K562 (cell line): ENCODE data around the gene CHAC1. TPM values are rescaled to one million over a fixed set of nuclear protein-coding genes. Genes with fewer than 3 reads are reported as not detected.

Source experiments
- ATAC-seq: fragments of 200-7000 bp; cut with Tn5 transposase; 3 replicates; pipeline ENCODE4 v1.9.1; 2020; ENCODE audit warnings: moderate library complexity
- BruUV-seq: library from RNA; stranded (reverse); fragments of 400-500 nt; replicated peaks from 2 replicates; lab custom pipeline; 2021; lab: Mats Ljungman, UMichigan
- CTCF ChIA-PET: fragments of 300-600 bp; formaldehyde crosslinking; extraction: SDS; loops from one replicate; lab custom pipeline; 2021; ENCODE audit warnings: low intra/inter-chr PET ratio; lab: Yijun Ruan, JAX
- POLR2A ChIA-PET: fragments of 300-600, 350-650 bp; sonication (Branson Sonifier 250); formaldehyde crosslinking; extraction: SDS; loops from one replicate; lab custom pipeline; 2021; ENCODE audit warnings: antibody characterized with exemption, inconsistent platforms; lab: Yijun Ruan, JAX
- DNase-seq, 4 experiments: peaks; one replicate each; pipeline versions ENCODE4 v3.0.0 to v3.0.0-alpha.2; 2011 to 2018; ENCODE audit warnings: low spot score in 3 of 4, mixed read lengths in 3 of 4; ENCODE audit errors: extremely low read depth in 1 of 4
- FAIRE-seq: peaks from 2 replicates; lab custom pipeline; 2011; peaks lifted over from hg19 to GRCh38; lab: Jason Lieb, UNC
- H2AFZ ChIP-seq: 2 replicates; pipeline ENCODE4 v1.6.0; 2011; ENCODE audit warnings: low read depth, low read length, control low read depth, inconsistent platforms
- H3K27ac ChIP-seq: fragments of 200-600 bp; 3 replicates; pipeline ENCODE4 v1.8.0; 2011; ENCODE audit warnings: low read depth, mild to moderate bottlenecking, control low read depth, inconsistent platforms, low read length, moderate library complexity, mixed read lengths; ENCODE audit errors: extremely low read depth
- H3K27me3 ChIP-seq, 2 experiments: fragments of 300-600 bp in 1 of 2; 2 replicates in 1 of 2; 3 replicates in 1 of 2; pipeline versions ENCODE4 v1.6.0 to v1.8.0; 2011; ENCODE audit warnings: inconsistent platforms in 2 of 2, low read length in 2 of 2, mild to moderate bottlenecking in 1 of 2, mixed read lengths in 1 of 2, moderate library complexity in 1 of 2; ENCODE audit not compliant: control insufficient read depth in 2 of 2, insufficient read depth in 2 of 2
- H3K36me3 ChIP-seq: fragments of 300-600 bp; 3 replicates; pipeline ENCODE4 v1.8.0; 2011; ENCODE audit warnings: mild to moderate bottlenecking, low read length, inconsistent platforms; ENCODE audit not compliant: control insufficient read depth, insufficient read depth
- H3K4me1 ChIP-seq, 2 experiments: fragments of 200-600 bp in 1 of 2; replicated peaks in 1 of 2; 2 replicates in 1 of 2; 3 replicates in 1 of 2; pipeline versions ENCODE4 v1.5.1 to v1.8.0; 2011; ENCODE audit warnings: inconsistent platforms in 2 of 2, low read length in 2 of 2, mild to moderate bottlenecking in 1 of 2, mixed read lengths in 1 of 2, moderate library complexity in 1 of 2; ENCODE audit not compliant: control insufficient read depth in 2 of 2, insufficient read depth in 2 of 2
- H3K4me2 ChIP-seq: 2 replicates; pipeline ENCODE4 v1.6.1; 2011; ENCODE audit warnings: low read length, control low read depth, inconsistent platforms, mixed read lengths; ENCODE audit not compliant: insufficient read depth
- H3K4me3 ChIP-seq: fragments of 200-600 bp; sonication (generic), shearing (Covaris generic); 2 replicates; pipeline ENCODE4 v1.5.1; 2016; ENCODE audit warnings: control low read depth, inconsistent platforms
- H3K79me2 ChIP-seq: fragments of 200-600 bp; 3 replicates; pipeline ENCODE4 v1.8.0; 2011; ENCODE audit warnings: low read length, inconsistent platforms; ENCODE audit not compliant: control insufficient read depth, insufficient read depth
- H3K9ac ChIP-seq, 2 experiments: 2 replicates each; pipeline versions ENCODE4 v1.6.0 to v1.6.1; 2011; ENCODE audit warnings: low read depth in 2 of 2, low read length in 2 of 2, control low read depth in 1 of 2, inconsistent platforms in 1 of 2, mild to moderate bottlenecking in 1 of 2, mixed read lengths in 1 of 2; ENCODE audit not compliant: insufficient read depth in 1 of 2
- H3K9me1 ChIP-seq: one replicate; pipeline ENCODE4 v1.6.0; 2011; ENCODE audit warnings: inconsistent platforms, mild to moderate bottlenecking, low read length, moderate library complexity; ENCODE audit not compliant: control insufficient read depth, insufficient read depth
- H3K9me3 ChIP-seq: replicated peaks from 2 replicates; pipeline ENCODE4 v1.5.1; 2011; ENCODE audit warnings: low read depth, low read length, inconsistent platforms; ENCODE audit not compliant: control insufficient read depth, insufficient read depth
- H4K20me1 ChIP-seq: replicated peaks from 2 replicates; pipeline ENCODE4 v1.6.1; 2011; ENCODE audit warnings: low read length, inconsistent platforms, mixed read lengths; ENCODE audit not compliant: control insufficient read depth, insufficient read depth
- POLR2G ChIP-seq: fragments of 200-400 bp; formaldehyde crosslinking; IDR thresholded peaks from 2 replicates; pipeline ENCODE4 v1.6.1; 2017; ENCODE audit warnings: low read depth, mild to moderate bottlenecking, antibody characterized with exemption, low read length, moderate library complexity
- RBFOX2 ChIP-seq: fragments of 200-400 bp; formaldehyde crosslinking; IDR thresholded peaks from 2 replicates; pipeline ENCODE4 v1.6.1; 2017; ENCODE audit warnings: low read depth, mild to moderate bottlenecking, low read length, moderate library complexity
- RBM22 ChIP-seq: fragments of 200-400 bp; formaldehyde crosslinking; IDR thresholded peaks from 2 replicates; pipeline ENCODE4 v1.6.1; 2018; ENCODE audit warnings: low read length, low read depth; ENCODE audit not compliant: poor library complexity, severe bottlenecking
- TAF15 ChIP-seq: fragments of 200-400 bp; formaldehyde crosslinking; IDR thresholded peaks from 2 replicates; pipeline ENCODE4 v1.6.1; 2017; ENCODE audit warnings: mild to moderate bottlenecking, low read depth, low read length, moderate library complexity
- TAF9B ChIP-seq: fragments of 450-650 bp; IDR thresholded peaks from 2 replicates; pipeline ENCODE4 v1.6.1; 2018; ENCODE audit warnings: mild to moderate bottlenecking; ENCODE audit not compliant: partially characterized antibody
- ZNF830 ChIP-seq: fragments of 250-450 bp; sonication (Bioruptor Pico); IDR thresholded peaks from 2 replicates; pipeline ENCODE4 v1.5.0; 2021; ENCODE audit warnings: mild to moderate bottlenecking
- WGBS: fragments of 100-300 bp; shearing (Covaris generic); methylation state at CpG from one replicate; pipeline ENCODE4 v1.1.6; 2016; ENCODE audit warnings: low coverage, mixed read lengths; ENCODE audit not compliant: insufficient coverage; ENCODE audit errors: missing lambda C conversion rate; 5-methylcytosine and 5-hydroxymethylcytosine counted together
- in situ Hi-C: fragments of 300-500 bp; cut with MboI; formaldehyde crosslinking; loops from 4 replicates; pipeline ENCODE4 v1.15.0; 2018; ENCODE audit warnings: inconsistent platforms, mixed read lengths
- intact Hi-C: fragments of 100-400 bp; cut with micrococcal nuclease; formaldehyde crosslinking; loops from 2 replicates; pipeline ENCODE4 v1.14.2; 2022
- polyA plus RNA-seq, 8 experiments: library from polyadenylated mRNA; depleted of rRNA in 4 of 8; stranded (reverse) in 5 of 8; unstranded in 3 of 8; fragments of >200 nt; fragmentation: Nextera tagmentation in 2 of 8; fragmentation: Illumina TruSeq in 1 of 8; extraction: Ambion mirVana in 2 of 8; extraction: Trizol in 1 of 8; gene quantifications; 2 replicates each; pipeline versions ENCODE4 v1.2.1 to v1.2.3, GENCODE V29; 2011 to 2014; ENCODE audit warnings: inconsistent platforms in 1 of 8, missing spikeins in 1 of 8
- total RNA-seq, 7 experiments: library from RNA; depleted of rRNA in 6 of 7; stranded (reverse); fragments of >200 nt in 6 of 7; fragmentation: Illumina TruSeq in 2 of 7; extraction: Trizol in 2 of 7; gene quantifications; 2 replicates each; pipeline versions ENCODE4 v1.2.1 to v1.2.3, GENCODE V29; 2011 to 2021; ENCODE audit warnings: low replicate concordance in 1 of 7
- TF ChIP-seq, protein P1 (sequence below): fragments of 250-450 bp; sonication (Bioruptor Pico); IDR thresholded peaks from 2 replicates; pipeline ENCODE4 v1.5.0; 2021

The CHAC1 gene
- total and polyA plus RNA-seq, 9 of the 15 experiments (the other 6 are each of a cell fraction or from before 2014, with no cell fraction given): 0.47 to 39.0 (median 7.5) TPM

DNA sequence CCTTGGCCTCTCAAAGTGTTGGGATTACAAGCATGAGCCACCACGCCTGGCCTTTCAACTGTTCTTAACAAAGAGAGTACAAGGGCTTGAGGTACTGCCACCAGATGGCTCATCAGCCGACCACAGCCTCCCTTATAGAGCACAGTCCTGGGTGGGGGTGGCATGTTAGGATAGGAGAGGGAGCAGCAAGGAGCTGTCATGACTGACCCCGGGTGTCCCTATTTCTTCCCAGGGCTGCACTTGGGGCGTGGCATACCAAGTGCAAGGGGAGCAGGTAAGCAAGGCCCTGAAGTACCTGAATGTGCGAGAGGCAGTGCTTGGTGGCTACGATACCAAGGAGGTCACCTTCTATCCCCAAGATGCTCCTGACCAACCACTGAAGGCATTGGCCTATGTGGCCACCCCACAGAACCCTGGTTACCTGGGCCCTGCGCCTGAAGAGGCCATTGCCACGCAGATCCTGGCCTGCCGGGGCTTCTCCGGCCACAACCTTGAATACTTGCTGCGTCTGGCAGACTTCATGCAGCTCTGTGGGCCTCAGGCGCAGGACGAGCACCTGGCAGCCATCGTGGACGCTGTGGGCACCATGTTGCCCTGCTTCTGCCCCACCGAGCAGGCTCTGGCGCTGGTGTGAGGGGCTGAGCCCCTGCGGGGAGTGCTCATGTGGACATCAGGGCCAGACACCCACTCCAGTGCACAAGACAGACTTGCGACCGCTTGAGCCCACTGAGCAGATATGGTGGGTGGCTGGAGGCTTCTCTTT lies 2.1 kb downstream of the CHAC1 start:
- ATAC-seq (no peak), DNase-seq (no peak)
- Histone ChIP-seq H3K27me3 (no peaks in the 10 kb centered on the region; a peak in 1 of 5 replicates), H3K4me2 (peak overlapping the region; percentile 14; the same call in 1 of the 2 replicates), H3K9ac (peak overlapping the region in 1 of 2 experiments; percentile 57; a peak in 2 of 4 replicates), H4K20me1 (peaks cover 5% of the 10 kb centered on the region; the same call in 1 of the 2 replicates), H3K27ac (no peak overlapping the region), H3K79me2 (peaks cover 9% of the 10 kb centered on the region; the same call in 2 of the 3 replicates)
- TF ChIP-seq POLR2G (peak; percentile 87), RBFOX2 (peak; percentile 95), TAF15 (no peak), TAF9B (no peak), ZNF830 (no peak), RBM22 (peak; percentile 79)
- TF ChIP-seq, protein P1, sequence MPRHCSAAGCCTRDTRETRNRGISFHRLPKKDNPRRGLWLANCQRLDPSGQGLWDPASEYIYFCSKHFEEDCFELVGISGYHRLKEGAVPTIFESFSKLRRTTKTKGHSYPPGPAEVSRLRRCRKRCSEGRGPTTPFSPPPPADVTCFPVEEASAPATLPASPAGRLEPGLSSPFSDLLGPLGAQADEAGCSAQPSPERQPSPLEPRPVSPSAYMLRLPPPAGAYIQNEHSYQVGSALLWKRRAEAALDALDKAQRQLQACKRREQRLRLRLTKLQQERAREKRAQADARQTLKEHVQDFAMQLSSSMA: no peak
- TF ChIP-seq, all 486 proteins: peak for 3
- 40% methylated on average over 20 of the region's 20 CpGs for WGBS
- Histone ChIP-seq H3K4me3 (no peak overlapping the region), H2AFZ (no peak overlapping the region), H3K36me3 (no peaks in the 10 kb centered on the region; the same call in 2 of the 3 replicates), H3K4me1 (peaks cover 7 to 34% of the 10 kb centered on the region in 2 experiments; a peak in 4 of 5 replicates), H3K9me1 (peaks cover 2% of the 10 kb centered on the region), H3K9me3 (no peaks in the 10 kb centered on the region)
- ChIA-PET CTCF (no interaction called here), POLR2A (interaction anchor here (0.9 to 3.1 kb wide), 8 partner anchors 9 to 58 kb away, joined by 3 to 16 read pairs (median 4); no protein-coding TSS in a partner anchor)
- no TSS peak for BruUV-seq
- intact Hi-C loops (no loop called here), in situ Hi-C loops (no loop called here)
- FAIRE-seq: no peak
